ENCODE measurements around the gene SPA17. TPM values are rescaled to one million over a fixed set of nuclear protein-coding genes. Genes with fewer than 3 reads are reported as not detected.
A peak's percentile ranks its signal among the peaks of the same experiment; 100 is the strongest.

SPA17 gene
- total RNA-seq, 8 experiments from 2014 or later, result 13.7 to 71.4 (median 20.1) TPM

GRCh38 chr11:124746621-124747243, 73.0 kb downstream of the SPA17 start:
- Histone ChIP-seq H3K4me1 (replicated peaks in 1 of 2) (peaks cover 0 to 4% of the 10 kb centered on the region in 2 donors), H3K4me3 (peak overlapping the region; percentile 5 to 30 (median 9)), H3K27ac (no peak overlapping the region)
- in situ Hi-C loops (cut with MboI; ENCODE audit: low pct_unique_long_range_greater_than_20kb in 2 of 9, low sequenced_read_pairs in 9 of 9, unreplicated experiment in 9 of 9), result loop anchor here in 1 of 9 experiments (5.0 kb wide), 1 partner anchor 74 kb away; the partner anchor contains the start of genes SIAE and SPA17
- ATAC-seq (replicated peaks in 6 of 8), result peak; percentile 64 to 92 (median 84)
- WGBS, 10 experiments, result 4 to 80% (median 7%) methylated on average over 1 to 22 of the region's 37 CpGs; no CpG with 5 or more reads in 4 of the 10 experiments

Other genes starting within 250 kb of the SPA17 start
- under 1 TPM in 1 of 8 experiments, not detected in 7; 0.38 TPM for gene OR8B4, start 249.0 kb upstream of the SPA17 start, total RNA-seq
- under 1 TPM in 5 of 8 experiments, not detected in 3; 0.04 to 0.76 (median 0.14) TPM for gene OR8B8, start 228.2 kb upstream of the SPA17 start, total RNA-seq
- gene OR8B12, start 130.2 kb upstream of the SPA17 start, total RNA-seq, result 1 to 10 TPM in 1 of 8 experiments, under 1 TPM in 3, not detected in 4; 0.25 to 1.2 (median 0.40) TPM
- under 1 TPM in 5 of 8 experiments, not detected in 3; 0.04 to 0.66 (median 0.23) TPM for gene OR8A1, start 103.9 kb upstream of the SPA17 start, total RNA-seq
- under 1 TPM in 2 of 8 experiments, not detected in 6; 0.33 to 0.42 TPM for gene PANX3, start 62.5 kb upstream of the SPA17 start, total RNA-seq
- gene TBRG1, start 51.0 kb upstream of the SPA17 start, total RNA-seq, result 10 to 100 TPM; 16.8 to 49.6 (median 25.9) TPM
- gene SIAE, start 165 bp upstream of the SPA17 start, total RNA-seq, result 10 to 100 TPM in 4 of 8 experiments, 1 to 10 TPM in 4; 3.2 to 78.6 (median 15.5) TPM
- gene NRGN, start 66.0 kb downstream of the SPA17 start, total RNA-seq, result 10 to 100 TPM in 3 of 8 experiments, 1 to 10 TPM in 2, under 1 TPM in 3; 0.49 to 34.2 (median 2.6) TPM
- 1 to 10 TPM in 2 of 8 experiments, under 1 TPM in 3, not detected in 3; 0.17 to 2.0 (median 0.90) TPM for gene VSIG2, start 78.4 kb downstream of the SPA17 start, total RNA-seq
- gene ESAM, start 88.4 kb downstream of the SPA17 start, total RNA-seq, result 1 to 10 TPM in 3 of 8 experiments, under 1 TPM in 5; 0.11 to 9.3 (median 0.67) TPM
- gene MSANTD2, start 126.5 kb downstream of the SPA17 start, total RNA-seq, result 10 to 100 TPM in 7 of 8 experiments, 1 to 10 TPM in 1; 9.8 to 53.9 (median 14.8) TPM
- 10 to 100 TPM in 5 of 8 experiments, 1 to 10 TPM in 3; 6.3 to 43.6 (median 15.9) TPM for gene ROBO3, start 191.5 kb downstream of the SPA17 start, total RNA-seq
- 1 to 10 TPM in 2 of 8 experiments, under 1 TPM in 5, not detected in 1; 0.05 to 1.9 (median 0.73) TPM for gene ROBO4, start 224.0 kb downstream of the SPA17 start, total RNA-seq
- gene HEPN1, start 245.3 kb downstream of the SPA17 start, total RNA-seq, result 10 to 100 TPM in 1 of 8 experiments, not detected in 7; 12.8 TPM

Data from motor neuron (in vitro differentiated cells).